ENCODE data around the gene MAP4K2. TPM values are rescaled to one million over a fixed set of nuclear protein-coding genes. Genes with fewer than 3 reads are reported as not detected.

MAP4K2 gene
- total and polyA plus RNA-seq, 2 of the 8 experiments (the other 6 are each of a cell fraction or from before 2014, with no cell fraction given), result 20.1 to 20.7 TPM

GRCh38 chr11:64755681-64756361 lies 47.2 kb downstream of the MAP4K2 start:
- Histone ChIP-seq H2BK5ac (ENCODE audit: low read depth, low read length) (no peak overlapping the region), H4K20me1 (replicated peaks in 1 of 2; ENCODE audit: control insufficient read depth in 1 of 2, insufficient read depth in 2 of 2, low read length in 2 of 2) (no peaks in the 10 kb centered on the region), H3K4me2 (ENCODE audit: insufficient read depth in 1 of 2, low read depth in 2 of 2, low read length in 2 of 2) (no peak overlapping the region), H2BK20ac (ENCODE audit: low read length) (no peak overlapping the region), H3K4me3 (ENCODE audit: extremely low read depth in 1 of 4, insufficient read depth in 2 of 4, low read depth in 3 of 4, low read length in 4 of 4) (no peak overlapping the region), H3K27ac (ENCODE audit: low read depth, low read length) (no peak overlapping the region), H3K27me3 (replicated peaks in 1 of 4; ENCODE audit: control insufficient read depth in 3 of 4, extremely low read depth in 1 of 4, insufficient read depth in 3 of 4, low read length in 3 of 4) (no peaks in the 10 kb centered on the region), H3K79me1 (ENCODE audit: low read depth, low read length) (no peaks in the 10 kb centered on the region), H3K4ac (replicated peaks; ENCODE audit: insufficient read length, low read depth, low read length) (no peak overlapping the region), H3K9me3 (ENCODE audit: insufficient read depth in 2 of 2, low read depth in 1 of 2, low read length in 1 of 2) (no peaks in the 10 kb centered on the region), H4K91ac (replicated peaks; ENCODE audit: insufficient read length, low read length) (no peak overlapping the region), H3K14ac (ENCODE audit: insufficient read length) (no peak overlapping the region), H3K36me3 (ENCODE audit: control insufficient read depth in 2 of 4, insufficient read depth in 4 of 4, low read length in 3 of 4) (no peaks in the 10 kb centered on the region), H2BK120ac (replicated peaks; ENCODE audit: low read depth, low read length) (no peak overlapping the region), H3K23me2 (ENCODE audit: low read depth, low read length) (no peaks in the 10 kb centered on the region), H3K79me2 (ENCODE audit: control insufficient read depth in 1 of 2, insufficient read depth in 2 of 2, low read length in 2 of 2) (no peaks in the 10 kb centered on the region), H2AFZ (ENCODE audit: low read length) (no peak overlapping the region), H4K8ac (ENCODE audit: extremely low read depth, insufficient read depth, low read length) (peak overlapping the region; percentile 28; the same call in 1 of the 2 replicates), H3K9ac (replicated peaks in 1 of 4; ENCODE audit: extremely low read depth in 1 of 4, low read depth in 3 of 4, low read length in 3 of 4) (no peak overlapping the region), H2AK5ac (ENCODE audit: low read depth, low read length) (no peak overlapping the region), H3K4me1 (replicated peaks in 1 of 4; ENCODE audit: control insufficient read depth in 3 of 4, insufficient read depth in 4 of 4, low read length in 3 of 4) (peaks cover 2 to 30% (median 21%) of the 10 kb centered on the region in 4 experiments), H2BK12ac (ENCODE audit: low read depth, low read length) (no peak overlapping the region), H3K23ac (ENCODE audit: insufficient read length) (no peak overlapping the region), H4K5ac (ENCODE audit: insufficient read length, low read depth, low read length) (no peak overlapping the region), H3K18ac (ENCODE audit: extremely low read depth, low read length) (no peak overlapping the region), H2BK15ac (ENCODE audit: low read length) (no peak overlapping the region), H3K56ac (replicated peaks; ENCODE audit: insufficient read length, low read depth, low read length) (no peak overlapping the region)
- POLR2A ChIA-PET (ENCODE audit: partially characterized antibody), result interaction anchor here (29.2 to 42.9 kb wide), 2 partner anchors 7 to 10 kb away, joined by 1087 read pairs; partner anchors contain the start of genes PYGM, RASGRP2 and SF1
- CTCF ChIA-PET (ENCODE audit: partially characterized antibody), result interaction anchor here (23.6 to 23.7 kb wide), 2 partner anchors 10 kb away, joined by 376 read pairs; partner anchors contain the start of genes PYGM and RASGRP2
- 89% methylated on average over 13 of the region's 13 CpGs; no CpG with 5 or more reads in 1 of the 2 experiments for WGBS, 2 experiments (ENCODE audit: extremely low coverage in 1 of 2, insufficient coverage in 1 of 2, insufficient read length in 1 of 2, insufficient replicate concordance in 2 of 2, low coverage in 1 of 2, low lambda C conversion rate in 2 of 2, missing lambda C conversion rate in 1 of 2)
- FAIRE-seq, result no peak
- no peak for DNase-seq (ENCODE audit: low read depth in 1 of 2, low spot score in 2 of 2)
- TF ChIP-seq SP4 (IDR thresholded peaks at IDR 0.05; ENCODE audit: low read length) (no peak), BCL11A (IDR thresholded peaks at IDR 0.05; ENCODE audit: low read depth in 2 of 2, low read length in 2 of 2) (no peak), RNF2 (IDR thresholded peaks at IDR 0.05; ENCODE audit: borderline replicate concordance, low read depth, low read length, missing control alignments, poor library complexity, severe bottlenecking) (no peak), CHD1 (IDR thresholded peaks at IDR 0.05; ENCODE audit: low read depth, low read length) (no peak), CREB1 (IDR thresholded peaks at IDR 0.05) (no peak), TEAD4 (IDR thresholded peaks at IDR 0.05; ENCODE audit: low read depth, low read length) (no peak), POLR2AphosphoS5 (IDR thresholded peaks at IDR 0.05; ENCODE audit: low read depth, low read length) (no peak), EP300 (IDR thresholded peaks at IDR 0.05; ENCODE audit: borderline replicate concordance in 1 of 2, low read depth in 2 of 2, low read length in 2 of 2) (no peak), CBX5 (IDR thresholded peaks at IDR 0.05; ENCODE audit: low read depth, low read length) (no peak), TAF7 (optimal IDR thresholded peaks at IDR 0.05; ENCODE audit: borderline replicate concordance, low read depth, low read length) (no peak), MAX (IDR thresholded peaks at IDR 0.05) (no peak)
- TF ChIP-seq, protein P1, sequence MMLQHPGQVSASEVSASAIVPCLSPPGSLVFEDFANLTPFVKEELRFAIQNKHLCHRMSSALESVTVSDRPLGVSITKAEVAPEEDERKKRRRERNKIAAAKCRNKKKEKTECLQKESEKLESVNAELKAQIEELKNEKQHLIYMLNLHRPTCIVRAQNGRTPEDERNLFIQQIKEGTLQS (IDR thresholded peaks at IDR 0.05; ENCODE audit: insufficient read depth, low read depth, low read length), result no peak

All from H1 (cell line).